GM21717 (cell line): Measurements from ENCODE around the gene G3BP2.
"Not testable (repeated sequence)": the region's sequence is repeated elsewhere in the genome, so short reads cannot be mapped to it uniquely, and the experiment has no call there.

Experiments used
- ATAC-seq: cut with Tn5 transposase; IDR thresholded peaks from one replicate; pipeline ENCODE4 v1.9.1; 2021; ENCODE audit warnings: mild to moderate bottlenecking, moderate library complexity; ENCODE audit not compliant: unreplicated experiment

Gene G3BP2

DNA sequence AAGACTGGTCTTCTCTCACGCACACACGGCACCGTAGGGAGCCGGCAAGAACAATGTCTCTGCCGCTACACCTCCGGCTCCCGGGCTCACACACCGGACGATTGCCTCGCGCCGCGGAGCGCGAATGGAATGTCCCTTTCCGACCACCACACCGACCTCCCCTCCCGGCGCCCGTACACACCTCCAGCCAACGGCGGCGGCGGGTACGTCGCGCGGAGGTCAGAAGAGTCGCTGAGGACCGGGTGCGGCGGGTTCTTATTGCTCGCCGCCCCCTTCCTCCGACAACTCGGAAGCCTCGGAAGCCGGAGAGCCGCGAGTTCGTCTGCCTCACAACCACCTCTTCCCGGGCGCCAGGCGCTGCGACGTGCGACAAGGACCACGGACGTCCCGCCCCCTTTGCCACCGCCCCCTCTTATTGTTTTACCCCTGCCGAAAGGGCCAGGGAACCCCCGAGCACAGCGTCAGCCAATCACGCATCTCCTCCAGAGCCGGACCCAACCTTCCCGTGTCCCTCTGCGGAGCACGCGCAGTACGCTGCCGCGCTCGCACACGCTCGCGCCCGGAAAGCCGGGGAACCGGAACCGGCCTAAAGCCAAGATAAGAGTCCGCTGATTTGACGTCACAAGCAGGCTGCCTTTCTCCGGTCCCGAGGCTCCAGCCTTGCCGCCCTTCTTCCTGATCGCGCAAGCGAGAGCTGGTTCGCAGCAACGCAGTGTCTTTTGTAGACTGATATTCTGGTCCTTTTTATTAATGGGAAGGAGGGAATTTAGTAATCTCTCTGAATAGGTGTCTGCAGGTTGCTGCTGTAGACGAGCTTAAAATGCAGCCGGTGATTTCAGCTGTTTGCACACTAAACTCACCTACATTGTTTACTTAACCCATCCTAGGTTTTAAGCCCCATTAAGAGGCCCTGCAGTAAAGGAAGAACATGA, at the start of gene G3BP2:
Gene G3BP2, minus strand, starts transcription at position 385 of the 932 bp plus-strand sequence. CDS start 11,386 bp downstream, outside the sequence.
- peak; percentile 92 for ATAC-seq

DNA sequence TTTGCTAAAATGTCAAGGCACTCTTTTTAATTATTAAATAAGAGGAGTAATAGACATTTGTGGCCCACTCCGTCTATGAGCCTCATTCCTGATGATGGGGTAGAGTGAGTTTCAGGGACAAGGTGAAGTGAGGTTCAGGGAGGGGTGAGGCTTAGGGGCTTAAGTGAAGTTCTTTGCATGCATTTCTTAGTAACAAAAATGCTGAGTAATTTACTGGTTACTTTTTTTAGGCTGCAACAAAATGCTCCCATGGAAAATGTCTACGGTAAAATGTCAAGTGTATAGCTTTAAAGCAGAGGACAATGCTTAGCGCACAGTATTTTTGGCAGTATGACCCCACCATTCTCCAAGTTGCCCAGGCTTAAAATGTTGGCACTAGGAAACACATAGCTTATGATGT, 49.2 kb upstream of the G3BP2 start:
- no peak for ATAC-seq

DNA sequence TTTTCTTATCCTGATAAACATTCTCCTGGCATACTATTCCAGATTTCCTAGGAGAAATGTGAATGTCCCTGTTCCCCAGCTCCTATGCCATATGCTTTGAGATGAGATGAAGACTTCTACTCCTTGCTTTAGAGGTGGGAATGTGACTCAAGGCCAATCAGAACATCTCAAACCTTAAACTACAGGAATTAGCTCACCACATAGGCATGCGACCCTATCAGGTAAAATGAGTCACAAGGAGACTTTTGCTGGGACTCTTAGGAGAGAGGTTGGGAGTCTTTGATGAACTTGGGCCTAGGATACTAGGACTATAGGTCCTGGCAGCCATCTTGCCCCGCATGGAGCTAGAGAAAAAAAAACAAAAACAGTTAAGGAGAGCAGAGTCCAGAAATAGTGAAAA, 45.3 kb upstream of the G3BP2 start:
- no peak for ATAC-seq

DNA sequence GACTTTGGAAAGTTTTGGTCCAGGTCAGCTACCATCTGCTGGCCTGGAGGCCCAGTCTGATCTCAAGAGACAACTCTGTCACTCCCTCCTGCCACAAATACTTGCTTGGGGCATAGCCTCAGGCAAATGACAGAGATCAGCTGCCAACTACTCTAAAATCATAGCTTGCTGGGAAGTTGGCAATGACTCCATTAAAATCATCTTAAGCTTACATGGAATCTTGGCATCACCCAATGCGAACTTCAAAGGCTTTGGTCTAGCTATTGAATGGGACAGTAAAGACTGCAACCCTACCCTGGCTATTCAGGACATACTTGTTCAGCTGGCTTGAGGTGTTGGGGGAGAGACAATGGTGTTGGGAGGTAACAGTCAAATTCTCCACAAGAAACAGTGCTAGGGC, 44.2 kb upstream of the G3BP2 start:
- no peak for ATAC-seq

DNA sequence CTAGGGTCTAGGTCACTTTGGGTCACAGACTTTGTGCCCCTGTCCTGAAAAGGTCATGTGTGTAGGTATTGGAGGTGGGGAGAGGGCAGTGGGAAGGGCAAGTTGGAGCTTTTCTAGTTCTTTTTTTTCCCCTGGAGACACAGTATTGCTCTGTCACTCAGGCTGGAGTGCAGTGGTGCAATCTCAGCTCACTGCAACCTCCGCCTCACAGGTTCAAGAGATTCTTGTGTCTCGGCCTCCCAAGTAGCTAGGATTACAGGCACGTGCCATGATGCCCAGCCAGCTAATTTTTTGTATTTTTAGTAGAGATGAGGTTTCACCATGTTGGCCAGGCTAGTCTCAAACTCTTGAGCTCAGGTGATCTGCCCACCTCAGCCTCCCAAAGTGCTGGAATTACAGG, 42.8 kb upstream of the G3BP2 start:
- ATAC-seq, result not testable (repeated sequence)

DNA sequence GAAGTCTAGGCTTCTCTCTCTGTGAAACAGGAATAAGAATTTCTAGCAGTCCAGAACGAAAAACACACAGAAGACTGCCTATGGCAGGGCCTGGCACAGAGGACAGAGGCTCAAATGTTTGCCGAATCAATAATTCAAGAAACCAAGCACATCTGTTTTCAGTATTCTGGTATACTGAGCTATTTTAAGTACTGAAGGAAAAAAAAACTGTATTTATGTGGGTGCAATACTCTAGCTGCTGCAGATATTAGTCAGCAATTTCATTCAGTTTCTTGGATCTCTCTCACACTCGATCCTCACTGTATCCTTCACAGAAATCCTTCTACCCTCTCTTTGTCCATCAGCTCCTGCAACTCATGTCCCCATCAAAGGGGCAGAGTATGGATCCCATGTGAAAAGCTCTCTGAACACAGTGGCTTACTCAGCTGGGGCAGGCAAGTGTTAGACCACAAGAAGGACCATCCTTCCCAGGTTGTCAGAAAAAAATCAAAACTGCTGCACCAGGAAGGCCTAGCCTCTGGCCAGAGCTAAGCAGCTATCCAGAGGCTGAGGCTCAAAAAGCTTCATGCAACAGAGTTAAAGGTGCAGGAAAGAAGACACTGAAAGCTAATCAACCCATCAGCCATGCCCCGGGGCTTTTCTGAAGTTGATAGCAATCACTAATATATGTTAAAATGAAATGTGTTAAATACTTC, 42.0 kb upstream of the G3BP2 start:
- ATAC-seq, result no peak

DNA sequence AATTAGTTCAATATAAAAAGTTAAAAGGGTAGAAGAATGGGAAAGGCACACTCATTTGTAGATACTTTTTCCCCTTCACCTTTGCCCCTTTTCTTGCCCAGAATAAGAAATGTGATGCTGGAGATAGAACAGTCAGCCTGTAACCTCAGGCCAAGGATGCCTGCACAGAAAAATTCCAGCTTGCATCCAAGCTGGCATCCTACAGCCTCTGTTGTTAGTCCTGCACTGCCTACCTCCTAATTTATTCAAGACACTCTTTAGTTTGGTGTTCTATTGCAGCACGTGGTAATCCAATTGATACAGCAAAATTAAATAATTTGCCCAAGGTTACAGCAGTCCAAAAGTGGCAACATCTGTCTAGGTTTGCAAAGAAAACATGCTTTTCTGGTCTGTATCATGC, 41.5 kb upstream of the G3BP2 start:
- ATAC-seq, result no peak

DNA sequence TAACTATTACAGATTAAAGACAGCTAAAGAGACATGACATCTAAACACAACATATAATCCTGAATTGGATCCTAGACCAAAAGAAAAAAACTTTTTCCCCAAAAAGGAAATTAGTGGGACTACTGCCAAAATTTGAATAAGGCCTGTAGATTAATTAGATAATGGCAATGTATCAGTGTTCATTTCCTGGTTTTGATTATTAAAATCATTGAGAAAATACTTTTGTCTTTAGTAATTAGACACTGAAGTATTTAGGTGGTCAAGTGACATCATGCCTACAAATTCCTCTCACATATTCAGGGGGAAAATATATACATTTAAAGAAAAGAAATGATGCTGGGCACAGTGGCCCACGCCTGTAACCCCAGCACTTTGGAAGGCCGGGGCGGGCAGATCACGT, 40.8 kb upstream of the G3BP2 start:
- no peak for ATAC-seq

DNA sequence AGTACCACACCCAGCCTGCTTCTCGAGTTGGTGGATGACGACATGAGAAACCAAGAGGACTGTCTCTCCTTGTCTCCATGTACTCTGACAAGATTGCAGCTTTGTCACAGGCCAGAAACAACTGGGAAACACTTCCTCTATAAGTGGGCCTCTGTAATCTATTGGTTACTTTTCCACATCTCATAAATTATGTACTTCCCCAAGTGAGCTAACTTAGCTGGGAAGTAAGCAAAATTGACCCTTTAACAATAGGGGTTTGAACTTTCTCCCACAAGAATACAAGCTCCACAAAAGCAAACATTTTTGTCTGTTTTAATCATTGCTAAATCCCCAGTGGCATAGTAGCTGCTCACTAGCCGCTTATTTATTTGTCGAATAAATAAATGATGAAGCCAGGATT, 37.0 kb upstream of the G3BP2 start:
- ATAC-seq, result no peak

DNA sequence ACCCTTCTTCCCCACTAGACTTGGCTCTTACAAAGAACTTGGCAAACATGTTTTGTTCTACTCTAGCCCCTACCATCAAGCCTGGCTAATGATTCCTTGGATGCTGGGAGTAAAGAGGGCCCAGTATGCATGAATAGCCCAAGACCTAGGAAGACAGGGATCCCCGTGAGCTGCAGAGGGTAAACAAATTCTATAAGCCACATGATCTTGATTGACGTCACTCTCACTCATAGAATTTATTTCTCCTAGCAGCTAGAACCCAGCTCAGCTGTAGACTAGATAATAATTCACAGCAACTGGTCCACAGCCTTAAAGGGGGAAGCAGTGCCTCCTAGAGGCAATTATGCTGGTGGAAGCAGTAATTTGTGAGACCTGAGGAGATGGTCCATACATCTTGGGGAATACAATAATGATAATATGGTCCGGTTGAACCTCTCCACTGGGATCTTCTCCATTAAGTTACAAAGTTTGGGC, 35.0 kb upstream of the G3BP2 start:
- ATAC-seq, result peak; percentile 52

DNA sequence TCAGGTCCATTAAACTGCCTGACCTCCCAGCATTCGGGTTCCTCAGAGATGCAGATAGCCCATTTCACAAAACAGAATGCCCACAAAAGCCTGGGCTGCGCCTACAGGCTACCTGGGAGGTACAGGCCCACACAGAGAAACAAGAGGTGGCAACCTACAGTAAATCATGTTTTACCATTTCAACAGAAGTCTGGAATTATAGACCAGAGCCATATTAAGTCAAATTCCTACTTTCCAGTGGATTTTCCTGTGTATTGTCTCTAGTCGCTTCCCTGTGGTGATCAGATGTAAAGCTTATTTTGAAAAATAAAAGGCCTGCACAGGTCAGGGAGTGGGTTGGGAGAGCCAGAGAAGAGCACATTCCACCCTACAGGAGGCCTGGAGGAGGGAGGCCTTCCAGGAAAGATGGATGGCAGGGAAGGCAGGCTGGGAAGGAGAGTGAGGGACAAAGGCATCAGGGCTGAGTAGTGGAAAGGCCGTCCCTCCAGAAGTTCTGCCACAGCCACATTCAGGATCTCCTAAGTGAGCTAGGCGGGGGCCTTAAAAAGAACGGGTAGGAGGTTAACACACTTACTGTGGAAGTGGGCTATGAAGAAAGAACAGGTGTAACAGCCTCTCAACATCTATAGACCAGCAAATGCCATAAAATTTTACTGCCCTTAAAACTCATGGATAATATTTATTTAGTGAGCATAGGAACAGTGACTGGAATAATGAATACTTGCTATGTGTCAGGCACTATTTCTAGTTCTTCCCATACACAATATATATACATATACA, 32.2 kb upstream of the G3BP2 start:
- ATAC-seq, result no peak

DNA sequence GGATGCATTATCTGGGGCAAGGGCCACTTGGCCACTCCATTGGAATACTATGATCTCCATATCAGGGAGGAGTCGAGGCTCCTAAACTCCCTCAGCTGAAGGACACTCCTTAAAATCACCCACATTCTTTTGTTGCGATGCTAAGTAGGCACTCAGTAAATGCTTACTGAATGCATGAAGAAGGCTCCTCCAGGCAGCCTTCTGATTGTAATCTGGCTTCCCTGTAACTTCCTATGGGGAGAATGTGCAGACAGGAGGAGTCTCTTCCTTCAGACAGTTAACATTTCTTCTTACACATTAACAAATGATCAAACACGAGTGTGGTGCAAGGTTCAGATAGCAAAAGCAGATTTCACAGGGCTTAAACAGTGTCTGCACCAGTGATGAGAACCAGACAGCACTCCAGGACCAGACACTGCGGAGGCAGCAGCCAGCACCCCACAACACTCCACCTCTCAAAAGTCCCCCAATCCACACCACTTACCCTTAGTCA, 29.8 kb upstream of the G3BP2 start:
- ATAC-seq, result no peak

DNA sequence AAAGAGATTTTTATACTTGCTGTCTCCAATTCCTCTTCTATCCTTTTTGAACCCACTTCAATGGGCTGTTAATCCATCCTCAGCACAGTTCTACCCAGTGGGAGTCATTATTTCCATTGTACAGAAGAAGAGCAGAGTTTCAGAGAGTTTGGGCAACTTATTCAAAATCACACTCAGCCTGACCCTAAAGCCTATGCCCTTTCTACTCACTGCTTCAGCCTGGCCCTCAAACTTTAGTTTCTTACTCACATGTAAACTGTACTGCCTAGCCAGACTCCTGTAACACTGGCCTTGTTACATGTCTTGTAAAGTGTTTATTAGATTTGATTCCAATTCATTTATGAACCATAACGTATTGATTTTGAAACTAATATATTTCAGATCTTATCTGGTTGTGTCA, 26.1 kb upstream of the G3BP2 start:
- ATAC-seq, result no peak

DNA sequence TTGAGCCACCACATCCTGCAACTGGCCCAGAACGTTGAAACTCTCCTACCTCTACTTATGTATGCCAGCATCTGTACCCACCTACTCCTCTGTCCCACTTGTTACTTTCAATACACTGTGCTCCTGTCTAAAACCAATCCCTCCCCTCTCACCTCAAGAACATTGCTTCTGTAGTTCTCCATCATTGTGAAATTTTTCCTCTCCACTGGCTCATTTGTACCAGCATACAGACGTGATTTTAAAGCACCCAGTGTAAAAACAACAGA, 25.7 kb upstream of the G3BP2 start:
- peak; percentile 52 for ATAC-seq

DNA sequence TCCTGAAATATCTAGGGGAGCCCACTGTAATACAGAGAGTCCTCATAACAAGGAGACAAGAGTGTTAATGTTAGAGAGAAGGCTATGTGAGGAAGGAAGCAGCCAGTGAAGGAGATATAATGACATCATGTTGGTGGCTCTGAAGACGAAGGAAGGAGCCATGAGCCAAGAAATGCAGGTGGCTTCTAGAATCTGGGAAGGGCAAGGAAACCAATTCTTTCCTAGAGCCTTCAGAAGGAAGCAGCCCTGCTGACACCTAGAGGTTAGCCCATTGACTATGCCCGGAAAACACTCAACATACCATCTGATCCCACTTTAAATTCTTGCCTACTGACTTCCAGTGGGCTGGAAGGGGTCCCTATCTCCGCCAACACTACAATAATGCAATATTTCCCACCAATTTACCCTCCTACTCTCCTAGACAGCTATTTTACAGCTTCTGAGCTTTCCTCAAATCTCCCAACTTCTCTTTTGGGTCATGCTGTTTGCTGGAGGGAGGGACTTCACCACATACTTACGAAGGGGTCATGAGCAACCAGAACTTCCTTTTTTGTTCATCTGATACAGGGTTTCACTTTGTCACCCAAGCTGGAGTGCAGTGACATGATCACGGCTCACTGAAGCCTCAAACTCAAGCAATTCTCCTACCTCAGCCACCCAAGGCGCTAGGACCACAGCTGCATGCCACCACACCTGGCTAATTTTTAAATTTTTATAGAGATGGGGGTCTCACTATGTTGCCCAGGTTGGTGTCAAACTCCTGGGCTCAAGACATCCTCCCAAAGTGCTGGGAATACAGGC, 25.2 kb upstream of the G3BP2 start:
- ATAC-seq, result peak; percentile 96

DNA sequence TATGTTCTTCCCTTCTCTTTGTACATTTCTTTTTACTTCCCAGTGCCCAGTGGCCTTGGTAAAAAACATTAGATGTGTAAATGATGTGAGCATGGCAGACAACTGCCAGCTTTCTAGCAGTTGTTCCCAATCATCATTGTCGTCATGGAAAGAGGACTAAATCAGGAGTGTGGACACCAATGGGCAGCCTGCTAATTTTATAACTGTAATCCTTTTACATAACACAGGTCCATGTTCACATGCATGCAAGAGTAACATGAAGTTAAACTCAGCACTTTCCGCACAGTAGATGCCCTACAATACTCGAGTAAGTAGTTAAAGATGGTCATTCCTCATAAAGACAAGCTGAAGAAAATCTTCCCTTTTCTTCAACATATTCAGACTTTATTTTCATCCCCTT, 23.4 kb upstream of the G3BP2 start:
- ATAC-seq, result no peak

DNA sequence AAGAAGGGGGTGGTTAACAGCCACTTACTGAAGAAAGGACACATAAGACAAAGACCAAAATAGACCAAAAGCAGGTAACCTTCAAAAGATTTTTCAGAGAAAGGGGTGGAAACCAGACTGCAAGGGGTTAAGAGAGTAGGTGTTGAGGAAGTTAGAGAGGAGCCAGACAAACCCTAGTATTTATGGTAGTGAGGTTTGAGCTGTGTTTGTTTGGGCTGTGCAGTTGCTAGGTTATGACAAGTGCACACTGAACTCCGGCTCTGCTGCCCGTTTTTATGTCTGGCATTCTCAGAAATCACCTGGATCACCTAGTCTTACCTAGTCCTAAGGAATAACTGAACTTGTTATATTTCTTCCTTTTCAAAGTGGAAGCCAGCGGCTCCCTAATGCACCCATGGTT, 22.9 kb upstream of the G3BP2 start:
- no peak for ATAC-seq

DNA sequence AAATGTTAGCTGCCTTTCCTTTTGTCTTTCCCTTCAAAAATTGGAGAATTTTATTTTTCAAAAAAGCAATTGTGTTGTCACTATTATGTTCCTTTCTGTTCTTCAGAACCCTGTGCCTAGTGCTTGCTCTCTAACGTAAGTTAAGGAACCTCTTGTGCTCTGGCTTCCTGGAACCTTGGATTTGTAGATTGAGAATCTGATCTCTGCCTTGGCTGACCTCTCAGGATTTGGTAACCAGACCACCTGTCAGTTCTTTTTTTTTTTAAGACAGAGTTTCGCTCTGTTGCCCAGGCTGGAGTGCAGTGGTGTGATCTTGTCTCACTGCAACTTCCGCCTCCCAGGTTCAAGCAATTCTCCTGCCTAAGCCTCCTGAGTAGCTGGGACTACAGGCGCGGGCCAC, 18.9 kb upstream of the G3BP2 start:
- ATAC-seq, result not testable (repeated sequence)

DNA sequence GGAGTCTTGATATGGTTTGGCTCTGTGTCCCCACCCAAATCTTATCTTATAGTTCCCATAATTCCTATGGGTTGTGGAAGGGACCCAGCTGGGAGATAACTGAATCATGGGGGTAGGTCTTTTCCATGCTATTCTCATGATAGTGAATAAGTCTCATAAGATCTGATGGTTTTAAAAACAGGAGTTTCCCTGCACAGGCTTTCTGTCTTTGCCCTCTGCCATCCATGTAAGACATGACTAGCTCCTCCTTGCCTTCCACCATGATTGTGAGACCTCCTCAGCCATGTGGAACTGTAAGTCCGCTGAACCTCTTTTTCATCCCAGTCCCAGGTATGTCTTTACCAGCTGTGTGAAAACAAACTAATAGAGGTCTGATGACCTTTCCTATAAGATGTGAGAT, 13.9 kb upstream of the G3BP2 start:
- ATAC-seq, result not testable (repeated sequence)

DNA sequence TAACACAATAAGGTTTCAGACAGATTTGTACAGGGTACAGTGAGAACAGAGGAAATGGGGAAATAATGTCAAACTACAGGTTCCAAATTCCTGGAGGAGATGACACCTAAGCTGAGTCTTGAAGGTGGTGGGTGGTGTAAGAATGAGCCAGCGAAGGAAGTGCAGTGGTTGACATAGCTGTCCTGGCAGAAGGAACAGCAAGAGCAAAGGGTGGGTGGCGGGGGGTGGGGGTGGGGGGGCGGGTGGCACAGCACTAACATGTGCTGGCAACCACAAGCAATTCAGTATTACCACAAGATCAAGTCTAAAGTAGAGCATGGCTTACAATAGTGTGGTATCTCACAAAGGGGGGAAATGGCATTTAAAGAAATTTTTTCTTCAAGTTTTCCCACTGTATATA, 13.1 kb upstream of the G3BP2 start:
- ATAC-seq, result no peak
